ENCODE results near the gene SAPCD2.

The SAPCD2 gene

DNA sequence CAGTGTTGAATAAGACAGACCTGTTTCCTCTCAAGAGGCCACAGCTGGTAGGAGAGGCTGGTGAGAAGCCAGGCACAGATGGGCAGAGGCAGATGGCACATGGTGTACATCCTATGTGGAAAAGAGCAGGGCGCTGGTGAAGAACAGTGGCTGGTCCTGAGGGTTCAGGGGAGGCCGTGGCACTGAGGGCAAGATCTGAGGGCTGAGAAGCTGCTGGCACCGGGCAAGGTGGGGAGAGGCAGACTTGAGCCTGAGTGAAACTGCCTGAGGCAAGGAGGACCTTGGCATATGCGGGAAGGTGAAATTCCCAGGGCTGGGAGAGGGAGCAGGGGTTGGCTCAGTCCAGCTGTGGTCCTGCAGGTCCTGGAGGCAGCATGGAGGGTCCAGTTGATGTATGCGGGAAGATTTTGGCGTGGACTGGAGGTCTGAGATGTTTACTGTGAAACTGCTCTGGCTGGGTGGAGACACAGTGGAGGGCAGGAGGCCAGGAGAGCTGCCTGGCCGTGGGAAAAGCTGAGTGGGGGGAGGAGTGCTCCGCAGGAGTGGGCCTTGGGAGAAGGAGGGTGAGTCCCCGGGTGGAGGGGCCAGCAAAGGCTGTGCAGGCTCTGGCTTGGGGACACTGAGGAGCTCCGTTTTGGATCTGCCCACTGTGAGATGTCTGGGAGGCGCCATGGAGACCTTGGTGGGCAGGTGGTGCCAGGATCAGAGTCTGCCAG is 19.0 kb upstream of the SAPCD2 start:
- no peaks in the 10 kb centered on the region for H3K9me3 ChIP-seq (ENCODE audit: severe bottlenecking)
- DNase-seq, result no peak
- no peak overlapping the region for H3K27ac ChIP-seq
- no peak for TF ChIP-seq CTCF (IDR thresholded peaks at IDR 0.05; ENCODE audit: low read depth, low read length)
- no peaks in the 10 kb centered on the region for H3K27me3 ChIP-seq (ENCODE audit: insufficient read depth, low read depth, severe bottlenecking)
- no peak overlapping the region for H3K4me3 ChIP-seq (ENCODE audit: low read depth, low read length)
- peaks cover 30% of the 10 kb centered on the region for H3K36me3 ChIP-seq

GRCh38 chr9:137088121-137088520 is 17.8 kb upstream of the SAPCD2 start:
- Histone ChIP-seq H3K9me3 (ENCODE audit: severe bottlenecking) (no peaks in the 10 kb centered on the region), H3K27me3 (ENCODE audit: insufficient read depth, low read depth, severe bottlenecking) (no peaks in the 10 kb centered on the region), H3K36me3 (peaks cover 38% of the 10 kb centered on the region), H3K27ac (no peak overlapping the region), H3K4me3 (ENCODE audit: low read depth, low read length) (no peak overlapping the region)
- no peak for TF ChIP-seq CTCF (IDR thresholded peaks at IDR 0.05; ENCODE audit: low read depth, low read length)
- DNase-seq, result no peak

GRCh38 chr9:137087409-137087925 is 17.1 kb upstream of the SAPCD2 start:
- H3K27ac ChIP-seq, result peak overlapping the region; percentile 81
- no peaks in the 10 kb centered on the region for H3K9me3 ChIP-seq (ENCODE audit: severe bottlenecking)
- H3K36me3 ChIP-seq, result peaks cover 45% of the 10 kb centered on the region
- TF ChIP-seq CTCF (IDR thresholded peaks at IDR 0.05; ENCODE audit: low read depth, low read length), result no peak
- no peaks in the 10 kb centered on the region for H3K27me3 ChIP-seq (ENCODE audit: insufficient read depth, low read depth, severe bottlenecking)
- DNase-seq, result no peak
- peak overlapping the region; percentile 79 for H3K4me3 ChIP-seq (ENCODE audit: low read depth, low read length)

GRCh38 chr9:137086531-137087408 is 16.4 kb upstream of the SAPCD2 start, which contains the start of gene MAN1B1:
MAN1B1 (plus strand) TSS chr9:137086985; CDS start chr9:137087000, 15 bp downstream.
- H3K27me3 ChIP-seq (ENCODE audit: insufficient read depth, low read depth, severe bottlenecking), result no peaks in the 10 kb centered on the region
- peaks cover 45% of the 10 kb centered on the region for H3K36me3 ChIP-seq
- H3K4me3 ChIP-seq (ENCODE audit: low read depth, low read length), result peak within 1 kb of the TSS; percentile 79
- no peaks in the 10 kb centered on the region for H3K9me3 ChIP-seq (ENCODE audit: severe bottlenecking)
- peak; percentile 100 for DNase-seq
- no peak for TF ChIP-seq CTCF (IDR thresholded peaks at IDR 0.05; ENCODE audit: low read depth, low read length)
- H3K27ac ChIP-seq, result peak within 1 kb of the TSS; percentile 95

- no peak for DNase-seq
- TF ChIP-seq CTCF (IDR thresholded peaks at IDR 0.05; ENCODE audit: low read depth, low read length), result no peak
- Histone ChIP-seq H3K36me3 (peaks cover 48% of the 10 kb centered on the region), H3K27me3 (ENCODE audit: insufficient read depth, low read depth, severe bottlenecking) (no peaks in the 10 kb centered on the region), H3K27ac (peak overlapping the region; percentile 95), H3K4me3 (ENCODE audit: low read depth, low read length) (peak overlapping the region; percentile 78), H3K9me3 (ENCODE audit: severe bottlenecking) (no peaks in the 10 kb centered on the region)
These were observed 15.7 kb upstream of the SAPCD2 start for GRCh38 chr9:137085920-137086530.
